ENCODE results near the gene FEV. TPM values are rescaled to one million over a fixed set of nuclear protein-coding genes. Genes with fewer than 3 reads are reported as not detected.

FEV gene
- polyA plus RNA-seq, 3 donors: not detected

GRCh38 chr2:219026946-219027345 lies 42.0 kb upstream of the FEV start:
- Mint-ChIP-seq H3K9me3 (peaks cover 0 to 1% (median 0%) of the 10 kb centered on the region in 7 donors), H3K36me3 (no peaks in the 10 kb centered on the region), H3K4me3 (no peak overlapping the region), H3K27ac (no peak overlapping the region), H3K27me3 (ENCODE audit: low read depth in 3 of 3) (peaks cover 7 to 17% (median 14%) of the 10 kb centered on the region in 3 donors), H3K4me1 (no peaks in the 10 kb centered on the region)
- no peak for DNase-seq
- no peak overlapping the region for H3K4me3 ChIP-seq (replicated peaks in 1 of 3; ENCODE audit: low read depth in 2 of 3, low read length in 3 of 3)
- 100% methylated on average over 1 of the region's 7 CpGs for WGBS (ENCODE audit: insufficient coverage)
- no peaks in the 10 kb centered on the region for H4K20me1 ChIP-seq (ENCODE audit: insufficient read depth, low read length)
- no peak for TF ChIP-seq CTCF (IDR thresholded peaks at IDR 0.05)
- H3K4me2 ChIP-seq (replicated peaks; ENCODE audit: extremely low read depth, low read length, poor library complexity, severe bottlenecking): no peak overlapping the region
- H3K27me3 ChIP-seq (ENCODE audit: control insufficient read depth in 2 of 2, insufficient read depth in 2 of 2, low read length in 2 of 2): no peaks in the 10 kb centered on the region
- intact Hi-C loops (cut with micrococcal nuclease): no loop called here
- no peaks in the 10 kb centered on the region for H3K79me2 ChIP-seq (ENCODE audit: insufficient read depth, low read length)
- H3K4me1 ChIP-seq (ENCODE audit: control insufficient read depth in 1 of 2, insufficient read depth in 2 of 2, low read length in 2 of 2): no peaks in the 10 kb centered on the region
- H2AFZ ChIP-seq (ENCODE audit: insufficient read depth, low read depth, low read length, poor library complexity, severe bottlenecking): no peak overlapping the region
- H3K9ac ChIP-seq (ENCODE audit: insufficient read depth, low read length, poor library complexity, severe bottlenecking): no peak overlapping the region
- no peaks in the 10 kb centered on the region for H3K36me3 ChIP-seq (replicated peaks in 1 of 2; ENCODE audit: control insufficient read depth in 1 of 2, insufficient read depth in 2 of 2, low read length in 2 of 2)
- H3K9me3 ChIP-seq (replicated peaks in 1 of 2; ENCODE audit: control insufficient read depth in 1 of 2, insufficient read depth in 1 of 2, low read length in 2 of 2): no peaks in the 10 kb centered on the region
- H3K27ac ChIP-seq (ENCODE audit: low read depth in 1 of 2, low read length in 2 of 2): no peak overlapping the region

GRCh38 chr2:219025637-219026585 lies 40.9 kb upstream of the FEV start:
- Histone ChIP-seq H4K20me1 (ENCODE audit: insufficient read depth, low read length) (no peaks in the 10 kb centered on the region), H3K36me3 (replicated peaks in 1 of 2; ENCODE audit: control insufficient read depth in 1 of 2, insufficient read depth in 2 of 2, low read length in 2 of 2) (no peaks in the 10 kb centered on the region), H3K79me2 (ENCODE audit: insufficient read depth, low read length) (no peaks in the 10 kb centered on the region), H3K4me1 (ENCODE audit: control insufficient read depth in 1 of 2, insufficient read depth in 2 of 2, low read length in 2 of 2) (no peaks in the 10 kb centered on the region), H3K4me3 (replicated peaks in 1 of 3; ENCODE audit: low read depth in 2 of 3, low read length in 3 of 3) (no peak overlapping the region), H2AFZ (ENCODE audit: insufficient read depth, low read depth, low read length, poor library complexity, severe bottlenecking) (no peak overlapping the region), H3K9ac (ENCODE audit: insufficient read depth, low read length, poor library complexity, severe bottlenecking) (no peak overlapping the region), H3K9me3 (replicated peaks in 1 of 2; ENCODE audit: control insufficient read depth in 1 of 2, insufficient read depth in 1 of 2, low read length in 2 of 2) (no peaks in the 10 kb centered on the region), H3K27ac (ENCODE audit: low read depth in 1 of 2, low read length in 2 of 2) (no peak overlapping the region), H3K4me2 (replicated peaks; ENCODE audit: extremely low read depth, low read length, poor library complexity, severe bottlenecking) (no peak overlapping the region), H3K27me3 (ENCODE audit: control insufficient read depth in 2 of 2, insufficient read depth in 2 of 2, low read length in 2 of 2) (no peaks in the 10 kb centered on the region)
- H3K4me1 Mint-ChIP-seq: peaks cover under 1% of the 10 kb centered on the region
- peaks cover 7 to 15% (median 8%) of the 10 kb centered on the region in 3 donors for H3K27me3 Mint-ChIP-seq (ENCODE audit: low read depth in 3 of 3)
- no peak overlapping the region for H3K4me3 Mint-ChIP-seq
- no peaks in the 10 kb centered on the region for H3K36me3 Mint-ChIP-seq
- H3K27ac Mint-ChIP-seq: no peak overlapping the region
- 95% methylated on average over 11 of the region's 18 CpGs for WGBS (ENCODE audit: insufficient coverage)
- intact Hi-C loops (cut with micrococcal nuclease): no loop called here
- peaks cover 0 to 1% (median 0%) of the 10 kb centered on the region in 7 donors for H3K9me3 Mint-ChIP-seq
- no peak for TF ChIP-seq CTCF (IDR thresholded peaks at IDR 0.05)
- DNase-seq: no peak
